GM10847 (cell line): Measurements from ENCODE around the gene MEGF11.

Experiments used
- POLR2A ChIP-seq: IDR thresholded peaks from 2 replicates; pipeline ENCODE4 v1.6.1; 2011; ENCODE audit not compliant: insufficient read length; ENCODE audit errors: extremely low read depth

MEGF11 gene

DNA sequence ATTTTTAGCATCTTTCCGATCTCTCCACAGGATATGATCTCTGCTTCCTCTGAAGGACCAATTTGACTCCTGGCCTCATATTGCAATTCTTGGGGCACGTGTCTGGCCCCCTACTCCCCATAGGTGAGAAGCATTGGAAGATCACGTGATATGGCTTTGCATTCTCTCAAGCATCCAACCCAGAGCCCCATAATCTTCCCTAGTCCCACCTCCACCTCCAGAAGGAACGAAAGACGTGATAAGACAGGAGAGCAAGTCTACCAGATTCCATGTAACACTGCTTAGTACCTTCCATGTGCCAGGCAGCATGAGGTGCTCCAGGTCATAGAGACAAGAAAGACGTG lies 176.3 kb downstream of the MEGF11 start:
- no peak for TF ChIP-seq POLR2A

DNA sequence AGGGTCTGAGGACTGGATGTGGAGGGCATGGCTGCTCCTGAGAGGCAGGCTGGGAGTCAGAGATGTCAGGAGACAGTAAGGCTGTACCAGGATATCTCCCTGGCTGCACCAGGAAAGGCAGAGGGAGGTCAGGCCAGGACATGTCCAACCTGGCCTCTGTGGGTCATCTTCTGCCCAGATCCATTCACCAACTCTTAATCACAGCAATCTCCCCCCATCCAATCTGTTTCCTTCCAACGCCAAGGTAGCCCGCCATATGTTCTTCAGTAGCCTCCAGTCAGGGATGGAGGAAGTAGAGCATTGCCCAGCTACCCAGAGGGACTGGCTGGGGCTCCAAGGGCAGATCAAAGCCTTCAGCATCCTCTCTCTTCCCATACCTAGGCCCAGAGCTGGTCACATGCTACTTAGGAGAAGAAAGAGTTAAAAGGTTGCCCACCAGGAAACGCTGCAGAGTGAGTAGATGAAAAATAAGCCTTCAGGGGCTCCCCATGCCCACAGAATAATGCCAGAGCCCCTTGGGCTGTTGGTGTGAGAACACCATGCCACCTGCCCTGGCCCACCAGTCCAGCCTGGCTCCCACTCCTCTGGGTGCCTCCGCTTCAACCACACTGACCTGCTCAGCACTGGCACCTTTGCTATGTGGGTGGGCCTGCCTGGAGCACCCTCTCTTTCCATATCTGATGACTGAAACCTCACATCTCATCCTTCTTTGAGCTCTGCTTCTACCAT lies 176.8 kb downstream of the MEGF11 start:
- TF ChIP-seq POLR2A: no peak

DNA sequence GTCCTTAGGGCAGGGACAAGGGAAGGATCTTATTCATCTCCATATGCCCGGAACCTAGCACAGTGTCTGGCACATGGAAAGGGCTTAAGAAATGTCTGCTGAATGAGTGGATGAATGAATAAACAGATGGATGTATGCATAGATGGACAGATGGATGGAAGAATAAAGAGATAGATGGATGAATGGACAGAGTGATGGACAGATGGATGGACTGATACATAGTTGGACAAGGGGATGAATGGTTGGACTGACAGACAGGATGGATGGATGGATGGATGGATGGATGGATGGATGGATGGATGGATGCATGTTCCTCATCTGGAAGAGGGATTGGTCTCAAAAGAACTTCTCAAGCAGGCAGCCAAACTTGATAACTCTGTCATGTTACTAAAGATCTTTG lies 177.6 kb downstream of the MEGF11 start:
- no peak for TF ChIP-seq POLR2A

DNA sequence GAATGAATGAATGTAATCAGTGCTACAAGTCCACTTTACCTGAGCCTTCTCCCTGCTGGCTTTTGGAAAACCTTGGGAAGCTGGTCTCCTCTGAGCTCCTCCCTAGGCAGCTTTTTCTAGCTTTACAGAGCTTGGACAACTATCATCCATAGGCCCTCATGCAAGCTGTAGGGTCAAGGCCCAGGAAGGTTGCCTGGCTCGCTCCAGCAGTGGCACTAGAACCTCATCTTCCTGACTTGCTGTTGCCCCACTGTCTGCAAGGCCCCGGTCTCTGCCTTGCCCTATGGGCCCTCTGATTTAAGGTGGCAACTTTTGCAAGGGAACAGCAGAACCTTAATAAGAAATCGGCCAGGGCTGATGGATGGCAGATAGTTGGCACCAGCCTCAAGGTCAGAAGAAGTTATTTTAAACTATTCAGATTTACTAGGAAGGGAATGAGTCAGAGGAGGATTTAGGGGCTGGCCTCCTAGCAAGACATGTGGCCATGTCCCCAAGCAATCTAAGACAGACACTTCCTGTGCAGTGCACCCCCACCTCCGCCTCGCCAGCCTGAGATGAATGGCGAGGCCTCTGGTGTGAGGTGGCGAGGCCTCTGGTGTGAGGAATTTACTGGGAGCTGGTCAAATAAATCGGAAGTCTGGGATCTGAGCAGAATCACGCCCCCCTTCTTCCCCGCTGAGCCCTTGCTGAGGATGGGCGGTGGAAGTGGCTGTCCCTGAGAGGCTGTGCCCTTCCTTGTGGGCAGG lies 180.8 kb downstream of the MEGF11 start:
- TF ChIP-seq POLR2A: no peak

DNA sequence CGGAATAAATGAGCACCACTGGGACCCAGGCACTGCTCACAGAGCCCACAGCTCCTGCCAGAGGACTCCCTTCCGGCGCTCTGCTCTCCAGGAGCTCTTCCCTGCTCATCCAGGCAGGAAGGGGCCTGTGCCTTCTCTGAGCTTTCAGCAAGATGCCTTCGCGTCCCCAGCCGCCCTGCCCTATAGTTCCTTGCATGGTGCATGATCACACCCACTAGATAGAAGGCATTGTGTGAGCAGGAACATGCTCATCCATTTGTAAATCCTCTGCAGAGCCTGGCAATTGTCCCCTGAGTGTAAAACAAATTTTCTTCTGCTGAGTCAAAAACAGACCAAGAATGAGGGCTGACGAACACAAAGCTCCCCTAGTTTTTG lies 181.6 kb downstream of the MEGF11 start:
- TF ChIP-seq POLR2A: no peak

DNA sequence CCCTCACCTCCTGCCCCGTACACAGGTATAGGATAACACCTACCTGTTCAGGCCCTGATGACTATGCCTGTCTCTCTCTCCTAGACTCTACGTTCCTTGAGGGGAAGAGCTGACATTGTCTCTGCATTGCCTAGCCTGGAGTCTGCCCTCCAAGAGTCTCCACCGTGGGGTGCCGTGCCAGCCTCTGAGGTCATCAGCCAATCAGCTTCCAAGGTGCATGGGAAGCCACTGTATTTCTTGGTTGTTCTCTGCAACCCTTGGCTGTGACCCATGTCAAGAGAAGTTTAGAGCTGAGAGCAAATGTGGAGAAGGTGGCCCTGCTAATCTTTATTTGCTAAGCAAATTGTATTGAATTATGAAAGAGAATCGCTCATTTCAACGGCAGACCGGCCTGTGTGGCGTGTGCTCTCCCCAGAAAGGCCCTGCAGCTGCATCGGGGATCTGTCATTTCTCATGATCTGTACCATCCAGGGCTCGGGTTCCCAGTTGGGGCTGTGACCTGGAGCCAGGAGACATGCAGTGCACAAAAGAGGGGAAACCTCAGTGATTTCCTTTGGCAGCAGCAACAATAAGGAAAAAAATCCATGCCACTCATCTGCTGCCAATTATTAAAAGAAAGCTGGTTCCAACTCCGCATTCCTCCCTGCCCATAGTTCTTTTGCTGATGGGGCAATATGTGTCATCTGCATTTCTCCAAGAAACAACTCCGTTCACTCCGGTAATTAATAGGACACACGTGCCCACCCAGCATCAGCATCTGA lies 182.2 kb downstream of the MEGF11 start:
- no peak for TF ChIP-seq POLR2A

DNA sequence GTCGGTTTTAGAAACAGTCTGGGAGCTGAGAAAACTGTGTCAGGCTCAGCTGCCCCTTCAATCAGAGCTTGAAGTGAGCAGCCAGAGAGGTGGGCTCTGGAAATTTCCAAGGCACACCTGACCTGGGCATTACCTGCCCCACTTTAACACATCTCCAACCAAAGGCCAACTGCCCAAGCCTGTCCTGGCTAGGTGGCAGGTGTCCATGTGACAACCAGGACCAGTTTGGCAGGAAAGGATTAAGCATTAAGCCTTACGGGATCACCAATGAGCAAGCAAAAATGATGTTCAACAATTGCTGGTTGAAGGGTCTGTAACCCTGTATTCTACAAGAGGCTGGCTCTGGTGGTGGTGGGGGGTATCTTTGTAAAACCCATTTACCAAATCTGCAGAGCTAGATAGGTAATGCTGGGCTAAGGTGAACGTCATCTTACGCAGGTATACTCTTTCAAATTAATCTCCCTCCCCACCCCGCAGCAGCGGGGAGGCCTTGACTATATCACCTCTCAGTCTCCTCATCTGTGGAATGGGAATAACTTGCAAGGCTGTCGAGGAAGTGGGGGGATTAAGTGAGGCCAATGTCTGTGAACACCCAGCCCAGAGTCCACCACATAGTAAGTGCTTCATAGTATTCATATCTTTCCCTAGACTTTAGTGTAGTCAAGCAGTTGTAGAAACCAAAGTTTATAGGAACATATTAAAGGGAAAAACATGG lies 183.2 kb downstream of the MEGF11 start:
- TF ChIP-seq POLR2A: no peak

DNA sequence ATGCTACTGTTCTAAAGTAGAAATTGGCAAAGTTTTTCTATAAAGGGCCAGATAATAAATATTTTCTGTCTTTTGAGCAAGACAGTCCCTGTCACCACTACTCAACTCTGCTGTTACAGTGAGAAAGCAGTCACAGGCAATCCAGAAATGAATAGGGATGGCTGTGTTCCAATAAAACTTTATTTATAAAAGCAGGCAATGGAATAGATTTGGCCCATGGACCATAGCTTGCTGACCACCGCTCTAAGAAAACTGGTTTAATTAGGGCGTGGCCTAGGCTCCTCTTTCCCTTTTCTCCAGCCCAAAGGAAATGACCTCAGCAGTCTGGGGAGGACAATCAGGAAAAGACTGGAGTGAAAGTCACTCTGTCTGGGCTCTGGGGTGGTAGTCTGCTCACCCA lies 183.8 kb downstream of the MEGF11 start:
- TF ChIP-seq POLR2A: no peak

DNA sequence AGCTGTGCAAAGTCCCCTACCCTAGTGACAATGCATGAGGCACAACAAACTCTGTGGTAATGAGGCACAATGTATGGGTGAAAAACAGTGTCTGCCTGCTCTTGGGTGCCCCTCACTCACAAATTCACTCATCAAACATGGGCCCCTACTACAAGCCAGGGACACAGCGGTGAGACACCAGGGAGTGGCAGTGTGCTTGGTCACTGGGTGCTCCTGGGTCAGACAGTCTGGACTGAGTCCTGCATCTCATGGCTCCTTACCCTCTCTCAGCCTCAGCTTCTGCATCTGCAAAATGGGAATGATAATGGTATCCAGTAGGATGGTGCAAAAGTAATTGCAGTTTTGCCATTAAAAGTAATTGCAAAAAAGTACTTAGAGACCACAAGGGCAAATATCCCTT lies 184.7 kb downstream of the MEGF11 start:
- TF ChIP-seq POLR2A: no peak

DNA sequence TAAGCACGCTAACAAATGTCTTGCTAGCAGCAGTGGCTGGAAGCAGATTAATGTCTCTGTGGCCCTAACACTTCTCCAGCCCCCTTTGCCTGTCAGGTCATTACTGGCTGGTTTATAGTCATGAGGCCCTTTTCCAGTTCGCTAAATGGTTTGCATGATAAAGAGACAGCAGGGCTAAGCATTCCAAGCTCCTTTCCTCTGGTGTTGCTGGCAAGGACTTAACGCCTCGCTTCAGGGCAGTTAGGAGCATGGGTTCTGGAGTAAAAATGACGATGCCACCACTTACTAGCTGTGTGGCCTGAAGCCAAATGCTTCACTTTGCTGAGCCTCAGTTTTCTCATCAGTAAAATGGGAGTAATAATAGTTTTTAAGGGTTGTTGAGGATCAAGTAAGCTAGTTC lies 185.9 kb downstream of the MEGF11 start:
- no peak for TF ChIP-seq POLR2A

DNA sequence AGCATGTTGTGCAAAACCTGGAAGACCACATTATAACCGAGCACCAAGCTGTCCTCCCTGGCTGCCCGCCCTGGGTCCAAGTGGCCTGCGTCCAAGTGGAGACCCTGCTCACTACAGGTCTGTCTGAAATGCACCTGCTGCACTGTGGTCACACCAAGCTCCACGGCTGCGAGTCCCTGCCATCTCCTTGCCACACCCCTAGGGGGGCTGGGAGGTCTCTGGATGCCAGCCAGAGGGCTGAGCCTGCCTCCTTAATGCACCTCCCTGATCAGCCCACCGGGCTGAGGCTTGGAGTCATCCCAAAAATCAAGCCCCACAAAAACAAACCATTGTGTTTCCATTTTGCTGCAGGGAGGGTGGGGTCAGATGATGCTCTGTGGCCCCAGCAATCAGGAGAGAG lies 187.1 kb downstream of the MEGF11 start:
- TF ChIP-seq POLR2A: no peak

DNA sequence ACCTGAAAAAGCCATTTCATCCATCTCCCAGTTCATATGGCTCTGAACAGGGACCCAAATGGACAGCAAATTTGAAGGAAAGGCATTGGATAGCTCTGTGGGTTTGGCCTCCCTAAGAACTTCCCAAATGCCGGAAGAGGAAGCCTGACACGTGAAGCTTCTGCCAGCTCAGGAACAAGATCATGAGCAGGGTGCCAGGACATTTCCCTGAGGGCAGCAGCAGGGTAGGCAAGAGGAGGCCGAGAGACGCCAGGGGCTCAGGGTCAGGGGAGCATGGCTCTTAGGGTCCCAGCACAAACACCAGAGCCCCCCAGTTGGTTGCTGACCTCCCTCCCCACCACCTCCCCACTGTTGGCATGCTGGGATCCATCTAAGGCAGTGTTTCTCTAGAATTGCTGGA lies 187.5 kb downstream of the MEGF11 start:
- no peak for TF ChIP-seq POLR2A

DNA sequence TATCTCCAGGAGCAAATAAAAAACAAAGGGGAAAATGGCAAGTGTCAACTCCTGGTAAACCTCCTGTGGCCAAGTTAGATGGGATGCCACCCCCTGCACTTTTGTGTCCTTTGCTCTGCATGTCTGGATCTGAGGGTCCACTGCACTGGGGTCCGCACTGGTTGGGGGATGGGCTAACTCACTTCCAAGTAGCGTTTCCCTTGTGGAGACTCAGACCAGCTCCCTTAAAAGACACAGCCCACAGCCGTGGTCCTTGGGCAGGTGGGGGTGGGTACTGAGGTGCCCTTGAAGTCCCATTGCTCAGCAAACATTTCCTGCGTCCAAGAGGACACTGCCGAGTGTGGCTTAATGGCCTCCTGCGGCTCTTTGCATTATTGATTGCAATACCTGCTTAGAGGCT lies 188.2 kb downstream of the MEGF11 start:
- no peak for TF ChIP-seq POLR2A

DNA sequence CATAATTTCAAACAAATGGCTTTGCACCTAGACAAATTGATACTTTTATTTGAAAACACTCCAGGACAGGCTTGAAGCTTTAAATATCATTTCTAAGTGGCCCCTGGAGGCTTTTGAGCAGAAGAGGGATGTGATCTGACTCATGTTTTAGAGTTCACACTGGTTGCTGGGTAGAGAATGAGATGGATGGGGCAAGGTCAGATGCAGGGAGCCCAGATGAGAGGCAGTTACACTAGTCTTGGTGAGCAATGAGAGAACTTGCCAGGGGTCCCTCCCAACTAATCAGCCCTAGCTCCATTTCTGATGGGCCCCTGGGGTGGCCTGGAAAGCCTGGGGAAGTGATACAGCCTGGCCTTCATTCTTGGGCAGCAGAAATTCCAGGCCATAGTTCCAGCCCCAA lies 190.4 kb downstream of the MEGF11 start:
- TF ChIP-seq POLR2A: no peak

DNA sequence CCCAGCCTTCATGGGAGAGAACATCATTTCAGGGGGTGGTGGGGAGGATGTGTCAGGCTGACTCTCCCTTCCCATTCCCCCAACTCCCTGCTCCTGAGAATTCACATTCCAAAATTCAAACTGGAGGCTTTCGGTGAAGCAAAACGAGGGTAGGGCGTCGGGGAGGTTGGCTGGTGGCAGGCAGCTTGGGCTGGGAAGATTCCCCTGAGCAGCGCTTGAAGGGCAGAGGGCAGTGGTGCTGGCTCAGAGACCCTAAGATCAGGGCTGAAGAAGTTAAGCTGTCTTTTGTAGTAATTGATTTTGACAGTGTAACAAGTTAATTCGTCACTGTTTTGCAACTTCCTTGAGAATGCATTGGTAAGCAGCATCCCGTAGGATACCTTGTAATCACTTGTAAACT lies 196.5 kb downstream of the MEGF11 start:
- no peak for TF ChIP-seq POLR2A

DNA sequence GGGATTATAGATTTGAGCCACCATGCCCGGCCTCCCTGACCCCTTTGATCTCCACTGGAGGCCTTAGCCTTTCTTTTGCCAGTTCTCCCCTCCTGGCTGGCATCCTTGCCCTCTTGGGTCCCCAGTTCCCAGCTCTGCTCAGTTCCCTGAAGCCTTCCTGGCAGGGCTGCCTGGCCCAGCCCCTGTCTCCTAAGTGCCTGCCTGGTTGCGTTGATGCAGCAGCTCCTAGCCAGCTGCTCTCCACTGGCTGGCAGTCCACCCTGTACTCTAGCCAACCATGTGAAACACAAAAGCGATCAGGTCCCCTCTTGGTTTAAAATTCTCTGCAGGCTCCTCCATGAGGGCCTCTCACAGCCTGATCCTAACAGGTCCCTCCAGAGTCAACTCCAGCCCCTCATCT lies 199.6 kb downstream of the MEGF11 start:
- no peak for TF ChIP-seq POLR2A

DNA sequence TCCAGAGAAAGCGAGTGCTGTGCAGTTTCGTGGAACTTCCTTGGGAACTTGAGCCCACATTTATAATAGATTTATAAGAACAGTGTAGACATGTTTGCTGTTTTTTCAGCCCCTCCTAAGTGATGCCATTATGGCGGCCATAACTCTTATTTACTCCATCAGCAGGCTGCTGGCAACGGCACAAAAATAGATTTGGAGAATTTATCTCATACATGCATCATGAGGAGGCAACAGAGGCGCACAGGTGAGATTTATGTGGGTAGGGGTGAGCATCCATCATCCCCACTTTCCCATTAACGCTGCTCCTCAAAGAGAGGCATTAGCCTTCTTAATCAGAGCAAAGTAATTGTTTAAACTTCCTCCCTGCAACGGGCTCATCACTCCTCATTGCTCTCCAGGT lies 201.7 kb downstream of the MEGF11 start:
- no peak for TF ChIP-seq POLR2A
